Fibroblast of the aortic adventitia (primary cell): ENCODE measurements around the gene PRUNE1. TPM values are rescaled to one million over a fixed set of nuclear protein-coding genes. Genes with fewer than 3 reads are reported as not detected.

Experiments
- DNase-seq: peaks from one replicate; pipeline ENCODE4 v3.0.0-alpha.2; 2010; ENCODE audit warnings: low read depth
- H3K4me3 ChIP-seq: 2 replicates; pipeline ENCODE4 v1.5.1; 2011; ENCODE audit warnings: low read depth, mild to moderate bottlenecking, control low read depth, low read length, moderate library complexity
- CTCF ChIP-seq: IDR thresholded peaks from 2 replicates; pipeline ENCODE4 v1.5.1; 2011; ENCODE audit warnings: mild to moderate bottlenecking, low read length, control low read depth, inconsistent platforms; ENCODE audit not compliant: insufficient read depth
- total RNA-seq: library from RNA; depleted of rRNA; stranded (reverse); fragments of >200 nt; gene quantifications from 2 replicates; pipeline ENCODE4 v1.2.3, GENCODE V29; 2012; ENCODE audit warnings: low replicate concordance

Gene PRUNE1, protein sequence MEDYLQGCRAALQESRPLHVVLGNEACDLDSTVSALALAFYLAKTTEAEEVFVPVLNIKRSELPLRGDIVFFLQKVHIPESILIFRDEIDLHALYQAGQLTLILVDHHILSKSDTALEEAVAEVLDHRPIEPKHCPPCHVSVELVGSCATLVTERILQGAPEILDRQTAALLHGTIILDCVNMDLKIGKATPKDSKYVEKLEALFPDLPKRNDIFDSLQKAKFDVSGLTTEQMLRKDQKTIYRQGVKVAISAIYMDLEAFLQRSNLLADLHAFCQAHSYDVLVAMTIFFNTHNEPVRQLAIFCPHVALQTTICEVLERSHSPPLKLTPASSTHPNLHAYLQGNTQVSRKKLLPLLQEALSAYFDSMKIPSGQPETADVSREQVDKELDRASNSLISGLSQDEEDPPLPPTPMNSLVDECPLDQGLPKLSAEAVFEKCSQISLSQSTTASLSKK
- 3.4 and 10.8 TPM in 2 replicates for total RNA-seq

GRCh38 chr1:151008244-151009205 is at the start of gene PRUNE1:
PRUNE1 (plus strand) TSS chr1:151008449; CDS start chr1:151008633, 184 bp downstream.
- DNase-seq = peak; percentile 93
- TF ChIP-seq CTCF = no peak
- H3K4me3 ChIP-seq = peak within 1 kb of the TSS; percentile 97

- DNase-seq = no peak
- H3K4me3 ChIP-seq = no peak overlapping the region
- TF ChIP-seq CTCF = no peak
Measured at GRCh38 chr1:150960646-150961045, 47.6 kb upstream of the PRUNE1 start.

DNA sequence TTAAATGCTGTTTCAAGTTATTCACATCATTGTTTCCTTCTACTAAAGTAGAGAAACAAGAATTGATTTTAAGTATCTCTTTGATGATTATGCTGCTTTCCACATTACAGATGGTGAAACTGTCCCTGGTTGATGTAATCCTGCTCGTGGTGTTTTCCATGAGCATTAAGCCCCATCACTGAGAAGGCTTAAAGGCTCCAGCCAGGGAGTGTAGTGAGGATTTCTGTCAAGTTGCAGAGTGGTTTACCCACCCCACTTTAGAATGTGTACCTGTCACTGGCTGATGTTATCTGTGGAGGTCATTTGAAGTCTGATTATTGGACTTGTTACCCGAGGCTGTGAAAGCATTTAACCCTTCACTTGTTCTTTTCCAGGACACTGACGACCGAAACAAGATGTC is 46.5 kb upstream of the PRUNE1 start:
- no peak overlapping the region for H3K4me3 ChIP-seq
- no peak for TF ChIP-seq CTCF
- DNase-seq = no peak

GRCh38 chr1:150963321-150964163 is 44.7 kb upstream of the PRUNE1 start:
- no peak for DNase-seq
- TF ChIP-seq CTCF = no peak
- H3K4me3 ChIP-seq = no peak overlapping the region

GRCh38 chr1:150964164-150964489 is 44.1 kb upstream of the PRUNE1 start:
- H3K4me3 ChIP-seq = no peak overlapping the region
- DNase-seq = no peak
- no peak for TF ChIP-seq CTCF

GRCh38 chr1:150965605-150966004 is 42.6 kb upstream of the PRUNE1 start:
- no peak for TF ChIP-seq CTCF
- no peak overlapping the region for H3K4me3 ChIP-seq
- DNase-seq = no peak
